IMR-90 (cell line): ENCODE measurements around the gene ABCG4.

Source experiments
- CHD1 ChIP-seq: IDR thresholded peaks from 2 replicates; pipeline ENCODE4 v1.6.1; 2012; ENCODE audit warnings: low read depth, low read length, improper control_type of control experiment
- CTCF ChIP-seq: conservative IDR thresholded peaks from 2 replicates; pipeline ENCODE4 v1.5.1; 2012; ENCODE audit warnings: mild to moderate bottlenecking, low read depth, low read length, improper control_type of control experiment
- POLR2A ChIP-seq: IDR thresholded peaks from 2 replicates; pipeline ENCODE4 v1.6.1; 2012; ENCODE audit warnings: mild to moderate bottlenecking, low read depth, low read length

GRCh38 chr11:119179342-119179741 is 30.5 kb downstream of the ABCG4 start:
- no peak for TF ChIP-seq POLR2A
- no peak for TF ChIP-seq CHD1
- no peak for TF ChIP-seq CTCF
